Colonic mucosa (tissue), 4 donors: Measurements from ENCODE around the gene CUBN. TPM values are rescaled to one million over a fixed set of nuclear protein-coding genes. Genes with fewer than 3 reads are reported as not detected.

Experiments
- DNase-seq: peaks from one replicate; pipeline ENCODE4 v3.0.0-alpha.2; 2020
- H3K27ac ChIP-seq: fragments of 200-600 bp; one replicate; pipeline ENCODE4 v1.8.0; 2021
- H3K27me3 ChIP-seq: fragments of 200-600 bp; one replicate; pipeline ENCODE4 v1.8.0; 2021
- H3K36me3 ChIP-seq: fragments of 200-600 bp; one replicate; pipeline ENCODE4 v1.8.0; 2021
- H3K4me1 ChIP-seq: fragments of 200-600 bp; one replicate; pipeline ENCODE4 v1.8.0; 2021; ENCODE audit warnings: mild to moderate bottlenecking
- H3K4me3 ChIP-seq: fragments of 200-600 bp; one replicate; pipeline ENCODE4 v1.8.0; 2021
- H3K9ac ChIP-seq, 2 donors: one replicate each; pipeline ENCODE4 v1.7.0; 2013; ENCODE audit warnings: control low read depth in 2 of 2, low read depth in 2 of 2, low read length in 2 of 2
- H3K9me3 ChIP-seq: fragments of 200-600 bp; one replicate; pipeline ENCODE4 v1.8.0; 2021
- CTCF ChIP-seq: fragments of 200-600 bp; IDR thresholded peaks from one replicate; pipeline ENCODE4 v1.8.0; 2022; ENCODE audit warnings: antibody characterized with exemption, mild to moderate bottlenecking
- intact Hi-C: fragments of 100-400 bp; cut with DNase I; formaldehyde crosslinking; loops from one replicate; pipeline ENCODE4 v1.14.1; 2022
- total RNA-seq, 2 donors: library from RNA; stranded (reverse); fragmentation: NEBNext Ultra II Directional in 1 of 2; extraction: Animal tissue kit (Norgen Biotek cat#: 25700) in 1 of 2; gene quantifications; one replicate each; pipeline ENCODE4 v1.2.1, GENCODE V29; 2021
- donor health status: healthy.
- donor health status: DM: no; HTN: no; CAD: no.
- donor health status: DM: no; HTN: no; CAD: no.

CUBN gene
- total RNA-seq, 2 donors from 2014 or later = 0.25 to 0.42 TPM

GRCh38 chr10:17031637-17032635 is 97.7 kb downstream of the CUBN start:
- intact Hi-C loops = no loop called here
- H3K4me3 ChIP-seq = no peak overlapping the region
- no peak overlapping the region for H3K9ac ChIP-seq
- H3K36me3 ChIP-seq = no peaks in the 10 kb centered on the region
- H3K4me1 ChIP-seq = no peaks in the 10 kb centered on the region
- no peak overlapping the region for H3K27ac ChIP-seq
- no peaks in the 10 kb centered on the region for H3K27me3 ChIP-seq
- DNase-seq = no peak
- H3K9me3 ChIP-seq = no peaks in the 10 kb centered on the region
- no peak for TF ChIP-seq CTCF

- Histone ChIP-seq H3K36me3 (no peaks in the 10 kb centered on the region), H3K27me3 (no peaks in the 10 kb centered on the region), H3K4me3 (no peak overlapping the region), H3K27ac (peak overlapping the region; percentile 42), H3K4me1 (no peaks in the 10 kb centered on the region), H3K9ac (peak overlapping the region in 1 of 2 donors; percentile 15), H3K9me3 (no peaks in the 10 kb centered on the region)
- TF ChIP-seq CTCF = no peak
- peak; percentile 53 for DNase-seq
- intact Hi-C loops = no loop called here
Observed at GRCh38 chr10:17029581-17030271, 99.9 kb downstream of the CUBN start.

GRCh38 chr10:17029239-17029580 is 100.4 kb downstream of the CUBN start:
- DNase-seq = no peak
- no peak overlapping the region for H3K9ac ChIP-seq
- H3K36me3 ChIP-seq = no peaks in the 10 kb centered on the region
- H3K9me3 ChIP-seq = no peaks in the 10 kb centered on the region
- no peaks in the 10 kb centered on the region for H3K27me3 ChIP-seq
- no peak for TF ChIP-seq CTCF
- intact Hi-C loops = no loop called here
- H3K4me1 ChIP-seq = no peaks in the 10 kb centered on the region
- no peak overlapping the region for H3K4me3 ChIP-seq
- H3K27ac ChIP-seq = peak overlapping the region; percentile 42

- H3K4me1 ChIP-seq = no peaks in the 10 kb centered on the region
- H3K27ac ChIP-seq = peak overlapping the region; percentile 42
- intact Hi-C loops = no loop called here
- no peaks in the 10 kb centered on the region for H3K27me3 ChIP-seq
- H3K9ac ChIP-seq = no peak overlapping the region
- no peak for DNase-seq
- H3K9me3 ChIP-seq = no peaks in the 10 kb centered on the region
- H3K36me3 ChIP-seq = no peaks in the 10 kb centered on the region
- no peak overlapping the region for H3K4me3 ChIP-seq
- no peak for TF ChIP-seq CTCF
Observed at GRCh38 chr10:17028798-17029197, 100.8 kb downstream of the CUBN start.

GRCh38 chr10:17026686-17027485 is 102.7 kb downstream of the CUBN start:
- Histone ChIP-seq H3K36me3 (no peaks in the 10 kb centered on the region), H3K4me3 (no peak overlapping the region), H3K27me3 (no peaks in the 10 kb centered on the region), H3K9ac (no peak overlapping the region), H3K9me3 (no peaks in the 10 kb centered on the region), H3K4me1 (no peaks in the 10 kb centered on the region), H3K27ac (no peak overlapping the region)
- no peak for TF ChIP-seq CTCF
- intact Hi-C loops = no loop called here
- DNase-seq = no peak
